GM18498 (cell line): ENCODE measurements around the gene MAGEB18.

Experiments
- ATAC-seq: cut with Tn5 transposase; IDR thresholded peaks from one replicate; pipeline ENCODE4 v1.9.1; 2021; ENCODE audit warnings: mild to moderate bottlenecking, moderate library complexity; ENCODE audit not compliant: unreplicated experiment

The MAGEB18 gene

DNA sequence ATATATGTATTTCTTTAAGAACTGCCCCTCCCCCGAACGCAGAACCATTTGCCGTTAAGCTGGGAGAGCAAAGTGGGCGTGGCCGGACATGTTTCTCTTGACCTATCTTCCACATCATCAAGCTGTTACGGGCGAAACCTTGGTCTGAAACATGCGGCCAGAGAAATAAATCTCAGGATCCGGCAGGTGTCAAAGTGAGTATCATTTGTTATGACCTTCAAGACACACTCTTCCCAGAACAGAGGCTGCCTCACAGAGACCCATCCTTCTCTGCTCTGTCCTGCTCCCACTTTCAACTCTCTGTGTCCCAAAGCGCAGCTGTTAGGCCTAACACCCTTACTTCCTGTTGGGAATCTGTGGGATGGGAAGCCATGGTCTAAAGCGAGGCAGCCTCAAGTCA is at the start of gene MAGEB18:
Gene MAGEB18, plus strand, starts transcription at position 70 of the 400 bp plus-strand sequence. CDS start 643 bp downstream, outside the sequence.
- ATAC-seq, result no peak

DNA sequence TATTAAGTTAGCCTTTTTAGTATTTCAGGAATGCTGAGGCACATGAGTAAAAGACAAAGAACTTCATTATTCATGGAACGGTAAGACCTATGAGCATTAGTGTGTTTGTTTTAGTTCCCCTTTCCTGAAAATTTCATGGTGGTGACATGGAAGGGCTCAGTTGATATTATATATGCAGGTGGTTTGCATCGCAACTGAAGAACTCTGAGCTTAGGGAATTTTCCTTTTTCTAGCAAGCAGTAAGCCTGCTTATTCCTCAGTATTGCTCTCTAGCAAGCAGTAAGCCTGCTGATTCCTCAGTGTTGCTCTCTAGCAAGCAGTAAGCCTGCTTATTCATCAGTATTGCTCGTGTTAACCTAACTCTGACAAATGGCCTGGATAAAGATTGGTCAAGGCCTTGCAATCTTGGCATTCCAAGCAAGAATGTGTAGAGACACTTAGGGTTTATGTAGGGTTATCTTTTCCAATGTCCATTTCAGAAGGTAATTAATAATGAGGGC is 37.7 kb upstream of the MAGEB18 start:
- ATAC-seq, result no peak

DNA sequence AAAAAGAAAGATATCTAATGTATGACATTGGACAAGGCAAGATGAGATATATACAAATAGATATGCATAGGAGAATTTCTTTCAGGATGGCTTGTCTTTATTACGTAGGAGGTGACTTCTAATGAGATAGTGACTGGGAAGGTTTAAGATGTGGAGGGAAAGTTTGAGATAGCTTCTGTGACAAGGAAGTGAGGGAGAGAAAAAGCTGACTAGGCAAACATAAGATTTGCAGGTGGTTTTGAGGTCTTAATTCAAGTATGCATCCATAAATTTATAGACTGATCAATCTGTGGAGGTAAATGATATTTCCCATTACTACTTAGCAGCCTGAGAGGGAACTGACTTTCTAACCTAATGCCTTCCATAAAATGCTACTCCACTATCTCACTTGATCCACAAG is 29.0 kb upstream of the MAGEB18 start:
- ATAC-seq, result no peak

DNA sequence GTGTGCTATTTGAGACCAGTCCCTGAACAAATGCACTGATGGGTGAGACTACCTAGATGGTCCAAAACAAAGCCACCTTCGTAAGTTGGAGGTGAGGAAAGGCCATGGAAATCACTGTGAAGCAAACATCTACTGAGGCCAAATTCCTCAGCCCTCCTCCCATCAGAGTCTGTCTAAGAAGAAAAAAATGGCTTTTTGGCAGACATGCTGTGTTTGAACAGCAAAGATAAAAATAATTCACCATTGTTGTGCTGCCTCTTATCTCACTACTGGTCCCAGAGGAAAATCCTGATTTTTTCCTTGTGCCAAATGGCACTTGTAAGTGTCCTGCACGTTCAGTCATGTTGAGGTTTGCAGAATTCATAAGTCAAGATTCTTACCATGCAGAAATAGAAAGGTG is 7.9 kb downstream of the MAGEB18 start:
- no peak for ATAC-seq

DNA sequence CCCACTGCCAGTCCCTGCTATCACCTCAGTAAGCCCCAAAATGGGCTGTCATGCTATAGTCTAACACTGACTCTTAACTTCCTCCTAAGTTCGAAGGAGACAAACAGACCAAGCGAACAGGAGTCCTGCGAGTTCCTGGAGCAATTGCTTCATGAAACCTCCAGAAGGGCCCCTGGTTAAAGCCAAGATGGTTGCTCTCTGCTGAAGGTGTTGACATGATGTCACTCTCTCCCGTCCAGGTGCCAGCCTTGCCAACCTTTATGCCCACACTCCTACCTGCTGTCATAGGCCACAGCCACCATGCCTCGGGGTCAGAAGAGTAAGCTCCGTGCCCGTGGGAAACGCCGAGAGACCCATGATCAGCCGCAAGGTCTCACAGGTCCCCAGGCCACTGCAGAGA is 22.2 kb downstream of the MAGEB18 start, which contains the start of gene MAGEB6B:
Gene MAGEB6B, plus strand, starts transcription at position 301 of the 400 bp plus-strand sequence. Its CDS starts 0 bp downstream, at position 301.
- no peak for ATAC-seq
